H1 (cell line): Measurements from ENCODE around the gene DDN. TPM values are rescaled to one million over a fixed set of nuclear protein-coding genes. Genes with fewer than 3 reads are reported as not detected.

ENCODE experiments used
- CTCF ChIA-PET: fragments of 300-600 bp; sonication (Branson Sonifier 250); formaldehyde crosslinking; loops from one replicate; lab custom pipeline; 2021; ENCODE audit not compliant: partially characterized antibody; lab: Charles Lee
- POLR2A ChIA-PET: fragments of 300-600 bp; sonication (Branson Sonifier 250); formaldehyde crosslinking; loops from one replicate; lab custom pipeline; 2021; ENCODE audit warnings: inconsistent platforms; ENCODE audit not compliant: partially characterized antibody; lab: Charles Lee
- DNase-seq, 2 experiments: peaks; one replicate each; pipeline versions ENCODE4 v3.0.0 to v3.0.0-alpha.2; 2010 to 2022; ENCODE audit warnings: low spot score in 2 of 2, low read depth in 1 of 2, mixed read lengths in 1 of 2
- FAIRE-seq: peaks from 2 replicates; lab custom pipeline; 2011; peaks lifted over from hg19 to GRCh38; lab: Jason Lieb, UNC
- H2AFZ ChIP-seq: 2 replicates; pipeline ENCODE4 v1.8.1; 2012; ENCODE audit warnings: low read length, inconsistent platforms
- H2AK5ac ChIP-seq: 2 replicates; pipeline ENCODE4 v1.6.1; 2013; ENCODE audit warnings: low read depth, low read length
- H2BK120ac ChIP-seq: replicated peaks from 2 replicates; pipeline ENCODE3; 2013; ENCODE audit warnings: low read depth, low read length, inconsistent platforms
- H2BK12ac ChIP-seq: 2 replicates; pipeline ENCODE4 v1.6.1; 2013; ENCODE audit warnings: low read depth, low read length
- H2BK15ac ChIP-seq: 2 replicates; pipeline ENCODE4 v1.6.1; 2013; ENCODE audit warnings: low read length
- H2BK20ac ChIP-seq: 2 replicates; pipeline ENCODE4 v1.6.1; 2013; ENCODE audit warnings: low read length
- H2BK5ac ChIP-seq: 2 replicates; pipeline ENCODE4 v1.6.1; 2013; ENCODE audit warnings: low read depth, low read length
- H3K14ac ChIP-seq: 2 replicates; pipeline ENCODE4 v1.6.1; 2013; ENCODE audit warnings: inconsistent platforms; ENCODE audit not compliant: insufficient read length
- H3K18ac ChIP-seq: 2 replicates; pipeline ENCODE4 v1.6.1; 2013; ENCODE audit warnings: low read length; ENCODE audit errors: extremely low read depth
- H3K23ac ChIP-seq: 2 replicates; pipeline ENCODE4 v1.6.1; 2013; ENCODE audit warnings: inconsistent platforms; ENCODE audit not compliant: insufficient read length
- H3K23me2 ChIP-seq: 2 replicates; pipeline ENCODE4 v1.6.1; 2013; ENCODE audit warnings: low read depth, low read length
- H3K27ac ChIP-seq: 2 replicates; pipeline ENCODE4 v1.6.1; 2011; ENCODE audit warnings: low read depth, low read length, inconsistent platforms
- H3K27me3 ChIP-seq, 4 experiments: replicated peaks in 1 of 4; 1 replicate in 1 of 4; 2 replicates in 3 of 4; pipeline versions ENCODE4 v1.6.1 to v1.8.1; 2011 to 2013; ENCODE audit warnings: low read length in 3 of 4, mild to moderate bottlenecking in 3 of 4, inconsistent platforms in 2 of 4, mixed read lengths in 2 of 4, moderate library complexity in 1 of 4; ENCODE audit not compliant: control insufficient read depth in 3 of 4, insufficient read depth in 3 of 4; ENCODE audit errors: extremely low read depth in 1 of 4
- H3K36me3 ChIP-seq, 4 experiments: 2 replicates each; pipeline versions ENCODE4 v1.6.1 to v1.8.1; 2011 to 2013; ENCODE audit warnings: mild to moderate bottlenecking in 4 of 4, low read length in 3 of 4, moderate library complexity in 2 of 4, control low read depth in 1 of 4, inconsistent platforms in 1 of 4; ENCODE audit not compliant: insufficient read depth in 4 of 4, control insufficient read depth in 2 of 4
- H3K4ac ChIP-seq: replicated peaks from 2 replicates; pipeline ENCODE3; 2013; ENCODE audit warnings: low read length, low read depth, mixed read lengths, inconsistent platforms; ENCODE audit not compliant: insufficient read length
- H3K4me1 ChIP-seq, 4 experiments: replicated peaks in 1 of 4; 1 replicate in 1 of 4; 2 replicates in 3 of 4; pipeline versions ENCODE4 v1.6.1 to v1.8.1; 2011 to 2013; ENCODE audit warnings: low read length in 3 of 4, inconsistent platforms in 2 of 4, mixed read lengths in 1 of 4; ENCODE audit not compliant: insufficient read depth in 4 of 4, control insufficient read depth in 3 of 4
- H3K4me2 ChIP-seq, 2 experiments: 2 replicates each; pipeline versions ENCODE4 v1.6.1 to v1.8.1; 2011 to 2013; ENCODE audit warnings: low read depth in 2 of 2, low read length in 2 of 2, control low read depth in 1 of 2, inconsistent platforms in 1 of 2, mild to moderate bottlenecking in 1 of 2; ENCODE audit not compliant: insufficient read depth in 1 of 2
- H3K4me3 ChIP-seq, 4 experiments: fragments of 200-600, 300-600 bp in 1 of 4; sonication (generic), shearing (Covaris generic), sonication (Bioruptor Twin) in 1 of 4; 2 replicates each; pipeline versions ENCODE4 v1.5.1 to v1.8.1; 2011 to 2016; ENCODE audit warnings: low read length in 4 of 4, low read depth in 3 of 4, control low read depth in 2 of 4, inconsistent platforms in 2 of 4, mild to moderate bottlenecking in 2 of 4, mixed read lengths in 1 of 4, moderate library complexity in 1 of 4; ENCODE audit not compliant: insufficient read depth in 2 of 4; ENCODE audit errors: extremely low read depth in 1 of 4
- H3K56ac ChIP-seq: replicated peaks from 2 replicates; pipeline ENCODE3; 2013; ENCODE audit warnings: low read depth, mild to moderate bottlenecking, mixed read lengths, low read length, inconsistent platforms; ENCODE audit not compliant: insufficient read length
- H3K79me1 ChIP-seq: 2 replicates; pipeline ENCODE4 v1.6.1; 2013; ENCODE audit warnings: low read depth, low read length, control low read depth
- H3K79me2 ChIP-seq, 2 experiments: 2 replicates each; pipeline versions ENCODE4 v1.6.1 to v1.8.1; 2012 to 2013; ENCODE audit warnings: low read length in 2 of 2, mild to moderate bottlenecking in 2 of 2, inconsistent platforms in 1 of 2; ENCODE audit not compliant: insufficient read depth in 2 of 2, control insufficient read depth in 1 of 2
- H3K9ac ChIP-seq, 4 experiments: replicated peaks in 1 of 4; 1 replicate in 1 of 4; 2 replicates in 3 of 4; pipeline versions ENCODE4 v1.6.1 to v1.8.1; 2011 to 2013; ENCODE audit warnings: low read depth in 3 of 4, low read length in 3 of 4, control low read depth in 2 of 4, mild to moderate bottlenecking in 2 of 4, moderate library complexity in 2 of 4, inconsistent platforms in 1 of 4; ENCODE audit errors: extremely low read depth in 1 of 4
- H3K9me3 ChIP-seq, 2 experiments: 2 replicates each; pipeline versions ENCODE4 v1.6.1 to v1.8.1; 2012 to 2013; ENCODE audit warnings: mild to moderate bottlenecking in 2 of 2, moderate library complexity in 2 of 2, control low read depth in 1 of 2, inconsistent platforms in 1 of 2, low read depth in 1 of 2, low read length in 1 of 2, mixed read lengths in 1 of 2; ENCODE audit not compliant: insufficient read depth in 2 of 2
- H4K20me1 ChIP-seq, 2 experiments: replicated peaks in 1 of 2; 2 replicates each; pipeline versions ENCODE3 to v1.8.1; 2011 to 2013; ENCODE audit warnings: inconsistent platforms in 2 of 2, low read length in 2 of 2, mild to moderate bottlenecking in 1 of 2; ENCODE audit not compliant: insufficient read depth in 2 of 2, control insufficient read depth in 1 of 2
- H4K5ac ChIP-seq: 2 replicates; pipeline ENCODE4 v1.6.1; 2013; ENCODE audit warnings: low read length, low read depth, mixed read lengths, inconsistent platforms; ENCODE audit not compliant: insufficient read length
- H4K8ac ChIP-seq: 2 replicates; pipeline ENCODE4 v1.8.0; 2013; ENCODE audit warnings: mild to moderate bottlenecking, moderate library complexity, low read length, inconsistent platforms; ENCODE audit not compliant: insufficient read depth; ENCODE audit errors: extremely low read depth
- H4K91ac ChIP-seq: replicated peaks from 2 replicates; pipeline ENCODE3; 2013; ENCODE audit warnings: low read length, mixed read lengths, inconsistent platforms; ENCODE audit not compliant: insufficient read length
- CEBPB ChIP-seq: IDR thresholded peaks from 2 replicates; pipeline ENCODE4 v1.6.1; 2012; ENCODE audit warnings: low read depth, low read length
- CTBP2 ChIP-seq: IDR thresholded peaks from 2 replicates; pipeline ENCODE4 v1.7.0; 2011; ENCODE audit warnings: borderline replicate concordance, mild to moderate bottlenecking, moderate library complexity, mixed read lengths, low read length; ENCODE audit not compliant: insufficient read depth, insufficient read length
- GTF2F1 ChIP-seq: IDR thresholded peaks from 2 replicates; pipeline ENCODE4 v1.6.1; 2012; ENCODE audit warnings: low read depth, low read length, improper control_type of control experiment, borderline replicate concordance
- HDAC6 ChIP-seq: IDR thresholded peaks from one replicate; pipeline ENCODE4 v1.7.1; 2012; ENCODE audit warnings: low read depth, mild to moderate bottlenecking, inconsistent platforms, low read length, moderate library complexity
- POLR2A ChIP-seq, 2 experiments: IDR thresholded peaks; 1 replicate in 1 of 2; 2 replicates in 1 of 2; pipeline ENCODE4 v1.6.1; 2011; ENCODE audit warnings: low read depth in 2 of 2, low read length in 2 of 2, mild to moderate bottlenecking in 2 of 2; ENCODE audit errors: control extremely low read depth in 1 of 2
- POU5F1 ChIP-seq: IDR thresholded peaks from 2 replicates; pipeline ENCODE4 v1.6.1; 2011; ENCODE audit warnings: low read depth, mild to moderate bottlenecking, low read length, moderate library complexity
- SAP30 ChIP-seq: fragments of 300-600 bp; sonication (generic); IDR thresholded peaks from 2 replicates; pipeline ENCODE4 v1.7.1; 2012; ENCODE audit warnings: low read length, moderate library complexity, mild to moderate bottlenecking, inconsistent platforms; ENCODE audit not compliant: insufficient read depth, insufficient replicate concordance
- SIN3A ChIP-seq, 2 experiments: IDR thresholded peaks in 1 of 2; conservative IDR thresholded peaks in 1 of 2; 2 replicates each; pipeline ENCODE4 v1.6.1; 2011 to 2012; ENCODE audit warnings: low read length in 2 of 2, improper control_type of control experiment in 1 of 2, low read depth in 1 of 2, mild to moderate bottlenecking in 1 of 2
- SIX5 ChIP-seq: IDR thresholded peaks from 2 replicates; pipeline ENCODE4 v1.6.1; 2011; ENCODE audit warnings: mild to moderate bottlenecking, low read depth, low read length
- SP1 ChIP-seq: IDR thresholded peaks from 2 replicates; pipeline ENCODE4 v1.6.1; 2011; ENCODE audit warnings: low read depth, low read length
- SRF ChIP-seq: IDR thresholded peaks from 2 replicates; pipeline ENCODE4 v1.6.1; 2011; ENCODE audit warnings: mild to moderate bottlenecking, low read depth, low read length, moderate library complexity
- SUZ12 ChIP-seq: fragments of 200-600 bp; sonication (generic); IDR thresholded peaks from 2 replicates; pipeline ENCODE4 v1.6.1; 2012; ENCODE audit warnings: mild to moderate bottlenecking, inconsistent platforms, low read length, moderate library complexity, mixed read lengths
- TEAD4 ChIP-seq: IDR thresholded peaks from 2 replicates; pipeline ENCODE4 v1.6.1; 2012; ENCODE audit warnings: low read depth, low read length, inconsistent platforms, mixed read lengths
- YY1 ChIP-seq: IDR thresholded peaks from 2 replicates; pipeline ENCODE4 v1.6.1; 2011; ENCODE audit warnings: low read depth, mild to moderate bottlenecking, low read length
- WGBS, 2 experiments: shearing (Covaris generic) in 1 of 2; methylation state at CpG; one replicate each; pipeline versions ENCODE4 v1.1.6 to v1.1.7; 2013 to 2015; ENCODE audit warnings: low lambda C conversion rate in 2 of 2, mixed read lengths in 2 of 2, inconsistent platforms in 1 of 2, low coverage in 1 of 2, missing lambda C conversion rate in 1 of 2; ENCODE audit not compliant: insufficient replicate concordance in 2 of 2, insufficient coverage in 1 of 2, insufficient read length in 1 of 2; ENCODE audit errors: extremely low coverage in 1 of 2, missing lambda C conversion rate in 1 of 2; 5-methylcytosine and 5-hydroxymethylcytosine counted together
- polyA plus RNA-seq, 7 experiments: library from polyadenylated mRNA; depleted of rRNA in 3 of 7; stranded (reverse) in 5 of 7; unstranded in 2 of 7; fragments of >200 nt in 5 of 7; fragments of 200-250 nt in 2 of 7; gene quantifications; 1 replicate in 5 of 7; 2 replicates in 1 of 7; 4 replicates in 1 of 7; pipeline versions ENCODE4 v1.2.1 to v1.2.3, GENCODE V29; 2011 to 2013; ENCODE audit warnings: missing spikeins in 2 of 7, mixed read lengths in 2 of 7
- total RNA-seq: library from RNA; stranded (reverse); fragmentation: NEBNext Ultra II Directional; extraction: Animal tissue kit (Norgen Biotek cat#: 25700); gene quantifications from 2 replicates; pipeline ENCODE4 v1.2.1, GENCODE V29; 2021

The DDN gene
- total and polyA plus RNA-seq, 2 of the 8 experiments (the other 6 are each of a cell fraction or from before 2014, with no cell fraction given), result 0.14 to 0.30 TPM

GRCh38 chr12:49043241-49043640 lies 44.1 kb upstream of the DDN start:
- no peak overlapping the region for H3K18ac ChIP-seq
- peaks cover 17 to 29% of the 10 kb centered on the region in 2 experiments for H4K20me1 ChIP-seq
- H4K8ac ChIP-seq, result no peak overlapping the region
- 88% methylated on average over 4 of the region's 4 CpGs; no CpG with 5 or more reads in 1 of the 2 experiments for WGBS, 2 experiments
- no peak overlapping the region for H2BK12ac ChIP-seq
- no peaks in the 10 kb centered on the region; the same call in 1 of the 2 replicates for H3K79me1 ChIP-seq
- peaks cover 49 to 93% (median 83%) of the 10 kb centered on the region in 4 experiments for H3K36me3 ChIP-seq
- ChIA-PET POLR2A (interaction anchor here (0.8 to 21.2 kb wide), 6 partner anchors 12 to 223 kb away, joined by 3 to 339 read pairs (median 6); partner anchors contain the start of genes KMT2D and PRKAG1), CTCF (interaction anchor here (0.7 to 9.1 kb wide), 32 partner anchors 8 to 227 kb away, joined by 3 to 126 read pairs (median 4); partner anchors contain the start of genes DDN, DHH and WNT10B)
- no peak overlapping the region for H3K56ac ChIP-seq
- no peak overlapping the region for H3K14ac ChIP-seq
- H2AFZ ChIP-seq, result no peak overlapping the region
- H3K27ac ChIP-seq, result no peak overlapping the region
- no peaks in the 10 kb centered on the region for H3K4me1 ChIP-seq
- FAIRE-seq (no peak), DNase-seq (no peak)
- H2BK120ac ChIP-seq, result no peak overlapping the region
- no peak overlapping the region for H3K4ac ChIP-seq
- no peak overlapping the region for H3K9ac ChIP-seq
- no peak overlapping the region for H3K4me3 ChIP-seq
- H3K4me2 ChIP-seq, result no peak overlapping the region
- H3K23me2 ChIP-seq, result no peaks in the 10 kb centered on the region
- H2BK5ac ChIP-seq, result no peak overlapping the region
- no peak overlapping the region for H4K91ac ChIP-seq
- no peak overlapping the region for H4K5ac ChIP-seq
- H2AK5ac ChIP-seq, result no peak overlapping the region
- H2BK15ac ChIP-seq, result no peak overlapping the region
- H3K9me3 ChIP-seq, result no peaks in the 10 kb centered on the region
- no peak overlapping the region for H2BK20ac ChIP-seq
- no peaks in the 10 kb centered on the region for H3K27me3 ChIP-seq
- no peak for TF ChIP-seq YY1
- TF ChIP-seq SUZ12, result no peak
- TF ChIP-seq SRF, result no peak
- TF ChIP-seq TEAD4, result no peak
- TF ChIP-seq SIN3A (conservative IDR thresholded peaks at IDR 0.05 in 1 of 2, IDR thresholded peaks at IDR 0.05 in 1 of 2; ENCODE audit: low read depth in 1 of 2, low read length in 2 of 2), result no peak
- no peak for TF ChIP-seq POLR2A (IDR thresholded peaks at IDR 0.05; ENCODE audit: control extremely low read depth in 1 of 2, low read depth in 2 of 2, low read length in 2 of 2)
- TF ChIP-seq POU5F1, result no peak
- no peak for TF ChIP-seq SIX5
- no peak for TF ChIP-seq CEBPB
- no peak for TF ChIP-seq GTF2F1
- no peak for TF ChIP-seq SP1
- TF ChIP-seq HDAC6, result no peak
- TF ChIP-seq SAP30, result no peak
- no peak for TF ChIP-seq CTBP2
- no peak overlapping the region for H3K23ac ChIP-seq
- no peaks in the 10 kb centered on the region for H3K79me2 ChIP-seq
